Activated T-helper 2 cell treated with anti-CD3 and anti-CD28 coated beads, Interferon-gamma antibody, Interleukin-2, Interleukin-4, amounts not matched to agents 10 μg/mL and 5 μg/mL and 100 μg/mL, durations not matched to agents 14 hours and 24 hours and 36 hours (primary cell): ENCODE data around the gene FOXD1. TPM values are rescaled to one million over a fixed set of nuclear protein-coding genes. Genes with fewer than 3 reads are reported as not detected.
"Not testable (repeated sequence)": the region's sequence is repeated elsewhere in the genome, so short reads cannot be mapped to it uniquely, and the experiment has no call there.

ENCODE experiments used
- DNase-seq: peaks from one replicate; pipeline ENCODE4 v3.0.0; 2021; ENCODE audit warnings: low spot score
- H3K27ac Mint-ChIP-seq: one replicate; pipeline ENCODE4 v1.8.0; 2021; ENCODE audit warnings: mixed read lengths
- H3K27me3 Mint-ChIP-seq: one replicate; pipeline ENCODE4 v1.8.0; 2021; ENCODE audit warnings: low read depth, mixed read lengths
- H3K36me3 Mint-ChIP-seq: one replicate; pipeline ENCODE4 v1.8.0; 2021; ENCODE audit warnings: low read depth, mixed read lengths
- H3K4me1 Mint-ChIP-seq: one replicate; pipeline ENCODE4 v1.8.0; 2021; ENCODE audit warnings: low read depth, mixed read lengths
- H3K4me3 Mint-ChIP-seq: one replicate; pipeline ENCODE4 v1.8.0; 2021; ENCODE audit warnings: low read depth, mild to moderate bottlenecking, moderate library complexity, mixed read lengths
- H3K9me3 Mint-ChIP-seq: one replicate; pipeline ENCODE4 v1.8.0; 2021; ENCODE audit warnings: mixed read lengths
- intact Hi-C: fragments of 100-400 bp; cut with micrococcal nuclease; formaldehyde crosslinking; loops from one replicate; pipeline ENCODE4 v1.15.1; 2023
- total RNA-seq: library from RNA; stranded (reverse); gene quantifications from 2 replicates; pipeline ENCODE4 v1.2.3, GENCODE V29; 2022

Gene FOXD1
- total RNA-seq: 0.11 and 0.25 TPM in 2 replicates

GRCh38 chr5:73448463-73449136 lies at the start of gene FOXD1:
TSS of gene FOXD1 (minus strand) at chr5:73448777. CDS start at chr5:73448362, 415 bp downstream.
- Mint-ChIP-seq H3K4me1 (peaks cover 6% of the 10 kb centered on the region), H3K27me3 (peaks cover 69% of the 10 kb centered on the region), H3K27ac (no peak within 1 kb of the TSS), H3K9me3 (no peaks in the 10 kb centered on the region), H3K36me3 (no peaks in the 10 kb centered on the region), H3K4me3 (peak within 1 kb of the TSS; percentile 76)
- DNase-seq: peak; percentile 31
- intact Hi-C loops: loop anchor here (2.0 to 5.0 kb wide), 2 partner anchors 150 to 216 kb away; no protein-coding TSS in a partner anchor

GRCh38 chr5:73497497-73498056 lies 49.0 kb upstream of the FOXD1 start:
- DNase-seq: no peak
- Mint-ChIP-seq H3K4me1 (peaks cover 26% of the 10 kb centered on the region), H3K27ac (peak overlapping the region; percentile 100), H3K4me3 (peak overlapping the region; percentile 99), H3K36me3 (peaks cover 40% of the 10 kb centered on the region), H3K27me3 (peaks cover 17% of the 10 kb centered on the region), H3K9me3 (no peaks in the 10 kb centered on the region)
- intact Hi-C loops: loop anchor here (1.0 to 2.0 kb wide), 2 partner anchors 21 to 68 kb away; partner anchors contain the start of genes ANKRA2 and UTP15

- peaks cover 35% of the 10 kb centered on the region for H3K36me3 Mint-ChIP-seq
- H3K4me1 Mint-ChIP-seq: peaks cover 22% of the 10 kb centered on the region
- DNase-seq: no peak
- H3K9me3 Mint-ChIP-seq: no peaks in the 10 kb centered on the region
- intact Hi-C loops: no loop called here
- H3K27ac Mint-ChIP-seq: no peak overlapping the region
- H3K27me3 Mint-ChIP-seq: peaks cover 18% of the 10 kb centered on the region
- H3K4me3 Mint-ChIP-seq: peak overlapping the region; percentile 99
Observed at GRCh38 chr5:73496984-73497457, 48.4 kb upstream of the FOXD1 start.

DNA sequence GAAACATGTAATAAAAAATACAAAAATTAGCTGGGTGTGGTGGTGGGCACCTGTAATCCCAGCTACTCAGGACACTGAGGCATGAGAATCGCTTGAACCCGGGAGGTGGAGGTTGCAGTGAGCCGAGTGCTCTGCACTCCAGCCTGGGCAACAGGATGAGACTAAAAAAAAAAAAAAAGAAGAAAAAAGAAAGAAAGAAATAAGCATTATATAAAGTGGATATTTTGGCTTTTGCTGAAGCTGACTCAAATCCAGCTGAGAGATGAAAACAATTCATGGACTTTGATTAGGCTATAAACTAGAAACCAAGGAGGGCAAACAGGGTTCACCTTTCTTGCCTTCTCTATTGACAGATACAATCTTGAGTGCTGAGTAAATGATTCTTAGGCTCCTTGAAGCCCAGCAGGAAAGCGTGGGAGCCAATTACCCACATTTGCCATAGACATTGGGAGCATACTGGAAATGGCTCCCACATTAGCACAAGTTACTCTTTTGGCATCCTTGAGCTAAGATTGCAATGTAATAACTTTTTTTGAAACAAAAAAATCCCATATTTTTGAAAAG lies 47.3 kb upstream of the FOXD1 start:
- peaks cover 27% of the 10 kb centered on the region for H3K27me3 Mint-ChIP-seq
- peaks cover 27% of the 10 kb centered on the region for H3K36me3 Mint-ChIP-seq
- no peak overlapping the region for H3K27ac Mint-ChIP-seq
- DNase-seq: no peak
- H3K4me1 Mint-ChIP-seq: peaks cover 14% of the 10 kb centered on the region
- no peak overlapping the region for H3K4me3 Mint-ChIP-seq
- H3K9me3 Mint-ChIP-seq: no peaks in the 10 kb centered on the region
- intact Hi-C loops: no loop called here

GRCh38 chr5:73494721-73495120 lies 46.1 kb upstream of the FOXD1 start:
- intact Hi-C loops: no loop called here
- no peak overlapping the region for H3K27ac Mint-ChIP-seq
- peaks cover 29% of the 10 kb centered on the region for H3K27me3 Mint-ChIP-seq
- H3K36me3 Mint-ChIP-seq: peaks cover 17% of the 10 kb centered on the region
- H3K9me3 Mint-ChIP-seq: no peaks in the 10 kb centered on the region
- H3K4me1 Mint-ChIP-seq: peaks cover 8% of the 10 kb centered on the region
- H3K4me3 Mint-ChIP-seq: no peak overlapping the region
- DNase-seq: no peak

- peaks cover 4% of the 10 kb centered on the region for H3K4me1 Mint-ChIP-seq
- H3K27ac Mint-ChIP-seq: no peak overlapping the region
- DNase-seq: no peak
- H3K27me3 Mint-ChIP-seq: peaks cover 35% of the 10 kb centered on the region
- intact Hi-C loops: no loop called here
- H3K36me3 Mint-ChIP-seq: peaks cover 4% of the 10 kb centered on the region
- no peaks in the 10 kb centered on the region for H3K9me3 Mint-ChIP-seq
- H3K4me3 Mint-ChIP-seq: no peak overlapping the region
Observed at GRCh38 chr5:73493421-73493820, 44.8 kb upstream of the FOXD1 start.

GRCh38 chr5:73491155-73491554 lies 42.6 kb upstream of the FOXD1 start:
- no peak overlapping the region for H3K4me3 Mint-ChIP-seq
- H3K27ac Mint-ChIP-seq: no peak overlapping the region
- H3K36me3 Mint-ChIP-seq: no peaks in the 10 kb centered on the region
- H3K9me3 Mint-ChIP-seq: no peaks in the 10 kb centered on the region
- intact Hi-C loops: no loop called here
- no peak for DNase-seq
- H3K4me1 Mint-ChIP-seq: no peaks in the 10 kb centered on the region
- peaks cover 46% of the 10 kb centered on the region for H3K27me3 Mint-ChIP-seq

- Mint-ChIP-seq H3K4me1 (no peaks in the 10 kb centered on the region), H3K27ac (no peak overlapping the region)
Observed at GRCh38 chr5:73490088-73490487, 41.5 kb upstream of the FOXD1 start.

GRCh38 chr5:73488806-73489205 lies 40.2 kb upstream of the FOXD1 start:
- intact Hi-C loops: no loop called here
- Mint-ChIP-seq H3K9me3 (no peaks in the 10 kb centered on the region), H3K4me3 (no peak overlapping the region), H3K4me1 (no peaks in the 10 kb centered on the region), H3K27me3 (peaks cover 43% of the 10 kb centered on the region), H3K36me3 (no peaks in the 10 kb centered on the region), H3K27ac (no peak overlapping the region)
- DNase-seq: no peak

More at GRCh38 chr5:73490088-73490487, 41.5 kb upstream of the FOXD1 start:
- Mint-ChIP-seq H3K27me3 (peaks cover 47% of the 10 kb centered on the region), H3K4me3 (no peak overlapping the region), H3K9me3 (no peaks in the 10 kb centered on the region), H3K36me3 (no peaks in the 10 kb centered on the region)
- no peak for DNase-seq
- intact Hi-C loops: no loop called here

DNA sequence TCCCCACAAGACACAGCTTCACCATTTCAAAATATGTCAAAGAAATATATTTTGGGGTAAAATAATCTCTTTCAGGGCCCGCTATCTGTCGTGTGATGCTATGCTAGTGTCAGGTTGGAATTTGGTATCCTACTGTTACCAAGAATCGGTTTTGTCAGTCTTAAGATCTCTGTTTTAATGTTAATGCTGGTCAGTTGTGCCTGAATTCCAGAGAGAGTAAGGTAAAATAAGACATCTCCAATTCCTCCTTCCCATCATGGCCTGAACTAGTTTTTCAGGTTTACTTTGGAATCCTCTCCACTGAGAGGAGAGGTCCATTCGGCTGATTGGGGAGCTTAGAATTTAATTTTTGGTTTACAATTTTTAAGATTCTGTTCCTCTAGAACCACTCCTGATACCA lies 39.2 kb upstream of the FOXD1 start:
- Mint-ChIP-seq H3K36me3 (no peaks in the 10 kb centered on the region), H3K27me3 (peaks cover 37% of the 10 kb centered on the region), H3K27ac (no peak overlapping the region), H3K4me3 (no peak overlapping the region), H3K4me1 (no peaks in the 10 kb centered on the region), H3K9me3 (no peaks in the 10 kb centered on the region)
- no peak for DNase-seq
- intact Hi-C loops: no loop called here

DNA sequence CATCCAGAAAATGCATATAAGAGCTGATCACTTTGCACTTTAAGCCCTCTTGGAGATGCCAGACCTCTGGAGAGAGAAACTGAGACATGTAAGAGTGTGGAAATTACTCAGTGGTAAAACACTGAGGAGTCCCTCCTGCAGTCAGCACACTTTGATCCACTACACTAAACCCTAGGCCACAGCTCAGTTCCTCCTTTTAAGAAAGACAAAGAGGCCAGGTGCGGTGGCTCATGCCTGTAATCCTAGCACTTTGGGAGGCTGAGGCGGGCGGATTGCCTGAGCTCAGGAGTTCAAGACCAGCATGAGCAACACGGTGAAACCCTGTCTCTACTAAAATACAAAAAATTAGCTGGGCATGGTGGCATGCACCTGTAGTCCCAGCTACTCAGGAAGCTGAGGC lies 38.7 kb upstream of the FOXD1 start:
- H3K36me3 Mint-ChIP-seq, intact Hi-C loops, DNase-seq, H3K4me1 Mint-ChIP-seq, H3K27ac Mint-ChIP-seq, H3K4me3 Mint-ChIP-seq, H3K9me3 Mint-ChIP-seq: not testable (repeated sequence)
- H3K27me3 Mint-ChIP-seq: peaks cover 33% of the 10 kb centered on the region

GRCh38 chr5:73486119-73486899 lies 37.7 kb upstream of the FOXD1 start:
- H3K36me3 Mint-ChIP-seq: no peaks in the 10 kb centered on the region
- H3K27ac Mint-ChIP-seq: no peak overlapping the region
- H3K27me3 Mint-ChIP-seq: peaks cover 31% of the 10 kb centered on the region
- no peaks in the 10 kb centered on the region for H3K4me1 Mint-ChIP-seq
- DNase-seq: no peak
- no peaks in the 10 kb centered on the region for H3K9me3 Mint-ChIP-seq
- H3K4me3 Mint-ChIP-seq: no peak overlapping the region
- intact Hi-C loops: no loop called here
